HG03060 (cell line): ENCODE results near the gene GALC.

Experiments
- ATAC-seq: cut with Tn5 transposase; IDR thresholded peaks from one replicate; pipeline ENCODE4 v1.9.1; 2021; ENCODE audit warnings: low read depth, moderate number of reproducible peaks; ENCODE audit not compliant: unreplicated experiment

Gene GALC

DNA sequence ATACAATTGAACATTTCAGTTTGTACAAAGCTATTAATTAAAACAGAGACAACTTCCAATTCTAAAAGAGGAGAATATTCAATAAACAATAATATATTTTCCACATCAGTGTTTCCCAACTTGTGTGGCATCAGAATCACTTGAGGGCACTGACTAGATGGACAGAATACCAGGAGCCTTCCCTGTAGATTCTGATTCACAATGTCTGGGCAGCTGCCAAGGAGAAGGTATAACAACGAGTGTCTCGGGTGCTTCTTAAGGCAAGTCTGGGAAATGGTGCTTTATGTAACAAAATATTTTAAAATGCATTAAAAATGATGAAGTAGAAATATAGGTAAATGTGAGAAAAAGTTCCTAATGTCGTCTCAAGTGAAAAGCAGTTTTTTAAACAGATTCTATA, 26.2 kb downstream of the GALC start:
- no peak for ATAC-seq

DNA sequence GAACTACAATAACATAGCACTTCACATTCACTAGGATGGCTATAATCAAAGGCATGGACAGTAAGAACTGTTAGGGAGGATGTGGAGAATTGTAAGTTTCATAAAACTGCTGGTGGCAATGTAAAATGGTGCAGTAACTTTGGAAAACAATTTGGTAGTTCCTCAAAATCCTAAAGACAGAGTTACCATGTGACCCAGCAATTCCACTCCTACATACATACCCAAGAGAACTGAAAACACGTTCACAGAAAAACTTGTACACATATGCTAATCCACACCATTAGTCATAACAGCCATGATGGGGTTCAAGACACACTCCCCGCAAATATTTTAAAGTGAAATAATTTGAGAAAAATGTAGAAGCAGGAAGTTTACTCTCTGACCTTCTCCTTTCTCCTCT, 31.7 kb downstream of the GALC start:
- no peak for ATAC-seq

DNA sequence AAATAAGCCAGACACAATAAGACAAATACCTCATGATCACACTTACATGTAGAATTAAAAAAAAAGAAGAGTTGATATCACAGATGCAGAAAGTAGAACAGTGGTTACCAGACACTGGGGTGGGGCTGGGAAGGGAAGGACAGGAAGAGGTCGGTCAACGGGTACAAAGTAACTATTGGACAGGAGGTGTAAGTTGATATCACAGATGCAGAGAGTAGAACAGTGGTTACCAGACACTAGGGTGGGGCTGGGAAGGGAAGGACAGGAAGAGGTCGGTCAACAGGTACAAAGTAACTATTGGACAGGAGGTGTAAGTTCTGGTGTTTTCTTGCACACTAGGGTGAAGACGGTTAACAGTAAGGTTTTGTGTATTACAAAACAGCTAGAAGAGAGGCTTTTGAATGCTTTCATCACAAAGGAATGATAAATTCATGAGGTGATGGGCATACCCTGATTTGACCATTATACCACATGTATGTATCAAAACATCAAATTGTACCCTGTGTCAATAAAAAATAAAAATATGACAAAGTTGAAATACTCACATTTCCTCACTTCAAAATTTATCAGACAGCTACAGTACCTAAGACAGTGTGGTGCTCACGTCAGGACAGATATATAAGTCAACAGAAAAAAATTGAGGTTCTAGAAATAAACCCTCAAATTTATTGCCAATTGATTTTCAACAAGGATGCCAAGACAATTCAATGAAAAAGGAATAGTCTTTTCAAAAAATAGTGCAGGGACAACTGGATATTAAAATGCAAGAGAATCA, 32.8 kb downstream of the GALC start:
- ATAC-seq = no peak

DNA sequence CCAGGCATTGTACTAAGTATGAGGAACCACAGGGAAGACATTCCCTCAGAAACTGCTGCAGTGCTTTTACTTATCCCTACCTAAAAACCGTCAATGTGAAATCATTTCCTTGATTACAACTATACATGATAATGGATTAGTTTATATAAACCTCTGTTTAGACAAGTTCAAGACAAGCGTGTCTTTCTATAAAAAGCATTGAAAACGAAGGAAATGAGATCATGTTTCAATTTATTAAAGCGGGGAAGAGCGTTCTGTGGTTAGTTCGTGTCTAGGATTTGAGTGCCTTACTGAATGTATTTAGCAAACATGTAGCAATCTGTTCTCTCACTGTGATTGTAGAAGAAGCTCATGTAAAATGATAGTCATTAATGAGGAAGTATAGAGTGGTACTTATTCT, 37.5 kb downstream of the GALC start:
- no peak for ATAC-seq

DNA sequence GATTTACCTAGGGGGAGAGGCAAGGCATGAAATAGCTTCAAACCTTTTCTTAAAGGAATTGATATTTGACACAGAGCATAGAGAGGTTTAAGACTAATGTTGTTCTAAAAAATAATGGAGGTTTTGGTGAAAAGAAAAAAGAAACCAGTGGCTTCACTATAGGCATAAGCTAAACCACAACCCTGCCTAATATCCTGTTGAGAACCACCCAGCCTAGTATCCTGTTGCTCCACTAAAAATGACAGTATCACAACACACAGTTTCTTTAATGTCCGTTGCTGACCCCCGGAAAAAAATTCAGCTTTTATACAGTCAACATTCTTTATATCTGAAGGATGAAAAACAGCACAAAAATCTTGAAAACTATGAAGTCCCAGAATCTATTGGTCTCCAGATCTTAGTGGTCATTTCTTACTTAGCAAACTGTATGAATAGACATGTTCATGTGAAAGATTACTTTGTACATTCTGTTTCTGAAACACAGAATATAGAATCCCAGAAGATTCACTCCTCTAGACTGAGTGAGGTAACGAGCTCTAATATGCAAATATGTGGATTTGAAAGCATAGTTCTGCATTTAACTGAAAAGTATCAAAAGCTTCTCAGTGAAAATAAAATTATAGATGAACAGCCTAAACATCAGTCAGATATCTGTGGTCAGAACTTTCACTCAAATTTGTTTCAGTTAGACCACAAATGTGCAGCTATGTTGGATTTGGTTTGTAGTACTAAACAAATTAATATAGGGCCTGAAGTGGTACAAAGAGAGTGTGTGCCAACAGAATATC, 40.5 kb downstream of the GALC start:
- peak; percentile 69 for ATAC-seq

DNA sequence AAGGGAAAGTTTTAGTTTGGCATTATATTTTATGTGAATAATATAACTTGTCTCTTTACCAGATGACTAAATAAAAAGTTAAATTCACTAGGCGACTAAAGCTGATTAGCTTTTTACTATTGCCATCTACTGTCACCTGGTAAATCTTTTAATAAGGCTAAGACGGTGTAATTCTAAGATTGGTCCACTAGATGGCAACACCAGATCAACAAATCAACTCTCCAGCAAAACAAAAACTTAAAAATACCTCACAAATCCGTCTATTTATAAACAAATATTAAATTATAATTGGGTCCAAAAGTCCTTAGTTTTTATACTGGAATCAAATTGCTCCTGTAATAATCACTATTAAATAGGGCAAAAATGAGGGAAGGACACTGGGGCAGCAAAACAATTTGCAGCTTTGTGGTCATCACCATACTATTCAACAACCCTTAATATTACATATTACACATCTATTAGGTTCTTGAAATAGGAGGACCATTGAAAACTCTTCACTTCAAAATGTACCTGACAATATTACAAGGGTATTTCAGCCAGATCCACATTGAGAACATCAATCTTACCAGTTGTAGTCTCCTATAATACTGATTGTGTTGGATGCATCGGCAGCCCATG, 47.9 kb downstream of the GALC start:
- no peak for ATAC-seq

DNA sequence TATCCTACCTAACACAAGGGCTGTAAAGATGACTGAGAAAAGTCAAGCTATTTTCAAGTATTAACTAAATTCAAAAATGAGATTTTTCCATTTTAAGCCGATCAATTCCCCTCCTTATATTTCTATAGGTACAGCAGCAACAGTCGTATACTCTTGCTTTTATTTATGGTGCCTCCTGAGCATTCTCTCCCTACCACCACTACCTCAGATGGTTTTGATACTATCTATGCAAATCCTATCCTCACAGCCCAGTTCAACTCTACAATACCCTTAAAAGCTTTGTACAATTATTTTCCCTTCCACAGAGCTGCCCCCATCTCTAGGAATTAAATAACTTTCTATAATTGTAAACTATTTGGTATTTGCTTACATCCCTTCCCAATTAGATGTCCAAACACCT, 52.1 kb downstream of the GALC start:
- ATAC-seq = no peak

DNA sequence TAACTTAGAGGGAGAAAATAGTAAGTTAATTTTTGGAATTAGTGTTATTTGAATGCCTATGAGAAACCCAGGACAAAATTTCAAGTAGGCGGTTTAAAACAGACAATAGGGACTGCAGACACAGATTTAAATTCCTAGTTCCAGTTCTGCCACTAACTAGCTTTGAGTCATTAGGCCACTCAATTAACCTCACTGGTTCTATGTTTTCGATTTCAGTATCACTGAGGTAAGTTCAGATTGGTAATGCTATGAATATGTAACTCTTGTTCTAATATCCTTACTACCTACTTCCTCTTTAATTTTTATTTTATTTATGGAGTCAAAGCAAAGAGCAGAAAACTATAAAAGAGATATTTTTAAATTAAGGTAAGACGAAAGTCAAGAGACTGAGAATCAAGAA, 52.6 kb downstream of the GALC start:
- ATAC-seq = peak; percentile 97

DNA sequence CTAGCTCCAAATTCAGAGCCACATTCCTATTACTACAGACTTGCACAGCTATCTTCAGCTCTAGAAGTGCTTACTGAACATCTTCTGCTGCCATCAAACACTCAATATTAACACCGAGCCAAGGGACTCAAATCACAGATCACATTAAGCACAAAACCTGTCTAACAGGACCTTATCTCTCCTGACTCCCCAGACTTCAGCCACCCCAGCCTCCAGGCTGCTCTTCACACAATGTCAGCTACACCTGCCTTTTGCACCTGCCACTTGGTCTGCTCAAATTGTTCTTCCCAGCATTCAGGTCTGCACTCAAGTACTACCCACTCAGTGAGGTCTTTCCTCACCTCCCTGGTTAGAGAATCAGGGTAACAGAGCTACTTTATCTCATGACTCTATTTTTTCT, 57.1 kb downstream of the GALC start:
- no peak for ATAC-seq

DNA sequence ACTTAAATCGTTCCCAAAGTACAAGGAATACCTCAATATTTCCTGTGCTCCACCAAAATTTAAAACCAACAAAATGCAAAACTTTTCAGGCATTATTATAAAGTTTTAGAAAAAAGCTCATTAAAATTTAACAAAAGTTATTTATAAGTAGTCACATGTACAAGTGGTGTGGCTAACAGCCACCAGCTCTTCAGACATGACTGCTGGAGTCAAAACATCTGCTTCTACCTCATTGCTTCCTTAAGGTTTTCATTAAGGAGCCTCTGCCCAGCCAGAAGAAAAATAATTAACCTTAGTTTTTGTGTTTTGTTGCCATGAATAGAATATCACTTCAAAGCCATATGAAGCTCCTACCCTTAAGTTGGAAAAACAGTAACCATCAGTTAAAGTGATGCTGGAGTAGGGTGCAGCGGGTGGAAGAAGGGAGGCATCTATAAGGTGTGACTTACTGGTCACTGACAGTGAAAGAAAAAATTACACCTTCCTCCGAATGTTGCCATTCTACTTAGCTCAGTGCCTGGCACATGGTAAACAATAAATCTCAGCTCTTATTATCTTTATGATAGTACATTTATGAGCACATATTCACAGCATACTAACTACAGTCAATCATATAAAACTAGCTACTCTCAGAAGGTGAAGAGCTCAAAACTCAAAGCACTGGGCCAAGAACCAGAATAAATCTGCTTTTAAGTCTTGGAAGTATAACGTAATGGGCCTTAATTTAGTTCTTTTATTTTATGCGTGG, 57.7 kb downstream of the GALC start:
- no peak for ATAC-seq

DNA sequence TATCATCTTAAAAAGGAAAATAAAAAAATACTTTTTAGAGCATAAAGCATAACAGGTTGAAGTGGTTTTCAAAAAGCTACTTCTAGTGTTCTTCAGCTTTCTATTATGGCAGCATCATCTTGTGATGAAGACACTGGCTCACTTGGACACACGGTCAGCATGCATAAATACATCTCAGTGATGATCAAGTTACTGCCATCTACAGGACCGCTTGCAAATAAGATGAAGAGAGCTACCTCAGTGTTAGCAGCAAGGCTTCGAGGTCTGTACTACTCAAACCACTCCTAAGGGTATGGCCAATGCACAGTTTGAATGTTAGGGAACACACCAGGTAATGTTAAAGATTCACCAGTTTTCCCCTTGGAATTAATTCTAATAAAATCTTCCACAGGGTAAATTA, 58.8 kb downstream of the GALC start:
- ATAC-seq = no peak

DNA sequence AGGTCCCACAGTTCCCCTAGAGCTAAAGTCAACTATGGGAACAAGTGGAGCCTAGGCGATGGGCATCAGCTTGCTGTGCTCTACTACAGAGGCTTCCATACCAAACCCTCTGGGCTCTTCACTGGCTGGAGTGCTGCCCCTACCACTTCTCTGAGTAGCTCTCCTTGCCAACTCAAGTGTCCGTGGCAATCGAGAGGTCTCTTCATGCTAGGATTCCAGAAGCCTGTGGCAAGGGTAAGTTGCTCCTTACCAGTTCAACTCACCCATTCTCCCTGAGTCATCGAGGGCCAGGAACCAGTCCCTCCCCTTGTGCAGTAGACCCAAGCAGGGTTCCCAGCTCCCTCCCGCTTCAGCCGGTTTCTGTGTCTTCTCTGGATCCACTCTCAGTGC, 76.1 kb downstream of the GALC start:
- ATAC-seq = no peak

DNA sequence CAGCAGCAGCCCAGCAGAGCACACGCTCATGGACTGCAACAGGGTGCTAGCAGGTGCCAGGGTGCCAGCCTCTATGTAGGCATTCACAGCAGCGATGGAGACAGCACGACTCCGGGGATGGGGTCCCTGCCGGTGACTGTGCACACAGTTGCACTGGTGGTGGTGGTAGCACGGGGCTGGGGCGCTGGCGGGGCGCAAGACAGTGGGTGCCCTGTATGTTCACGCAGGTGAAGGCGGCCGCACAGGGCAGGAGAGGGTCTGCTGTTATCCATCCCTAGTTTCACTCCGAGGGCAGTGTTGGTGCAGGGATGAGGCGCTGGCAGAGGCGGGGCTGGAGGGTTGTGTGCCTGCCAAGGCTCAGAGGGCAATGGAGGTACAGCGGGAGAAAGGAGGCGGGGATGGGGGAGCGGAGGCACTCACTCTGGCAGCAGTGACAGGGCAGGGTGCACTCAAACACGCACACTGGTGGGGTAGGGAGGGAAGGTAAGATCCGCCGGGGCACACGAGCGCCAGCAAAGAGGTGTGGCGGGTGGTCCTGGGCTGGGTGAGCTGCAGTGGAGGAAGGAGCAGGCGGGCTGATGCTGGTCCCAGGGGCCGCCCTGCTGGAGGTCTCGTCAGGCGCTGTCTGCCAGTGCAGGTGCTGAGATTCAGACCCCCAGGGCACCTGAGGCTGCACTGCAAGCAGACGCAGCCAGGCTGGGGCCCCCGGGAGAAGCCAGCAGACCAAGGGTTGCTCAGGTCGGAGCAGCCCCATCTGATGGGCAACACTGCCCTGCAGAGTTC, 76.7 kb downstream of the GALC start:
- no peak for ATAC-seq

DNA sequence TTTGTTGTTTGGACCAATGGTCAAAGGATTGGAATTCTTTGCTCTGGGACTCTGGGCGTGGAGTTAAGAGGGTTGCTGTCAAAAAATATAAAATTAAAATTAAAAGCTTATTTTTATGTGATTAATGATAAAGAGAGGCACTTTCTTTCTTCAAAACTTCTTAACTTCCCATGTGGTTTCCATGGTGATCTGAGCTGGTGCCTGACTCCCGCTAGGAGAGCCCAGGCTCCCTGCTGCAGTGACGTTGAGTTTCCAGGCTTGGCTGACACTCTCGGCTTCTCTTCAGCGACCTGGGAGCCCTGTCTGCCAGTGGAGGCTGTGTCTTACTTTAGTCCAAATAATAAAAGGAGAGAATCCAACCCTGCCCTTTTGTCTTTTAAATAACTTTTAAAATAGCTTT, 84.4 kb downstream of the GALC start:
- ATAC-seq = no peak

DNA sequence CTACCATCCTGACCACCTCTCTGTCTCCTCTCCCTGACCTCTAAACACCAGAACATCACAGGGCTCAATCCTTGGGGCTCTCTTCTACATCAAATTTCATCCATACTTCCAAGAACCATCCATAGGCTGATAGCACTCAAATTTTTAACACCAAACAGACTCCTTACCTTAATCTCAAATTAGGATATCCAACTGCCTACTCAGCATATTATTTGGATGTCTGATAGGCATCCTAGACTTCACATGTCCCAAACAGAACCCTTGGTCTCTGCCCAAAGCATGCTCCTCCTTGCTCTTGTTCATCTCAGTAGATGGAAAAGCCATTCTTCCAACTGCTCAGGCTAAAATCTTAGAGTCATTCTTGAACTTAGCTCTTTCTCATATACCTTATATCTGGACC, 91.3 kb downstream of the GALC start:
- no peak for ATAC-seq

DNA sequence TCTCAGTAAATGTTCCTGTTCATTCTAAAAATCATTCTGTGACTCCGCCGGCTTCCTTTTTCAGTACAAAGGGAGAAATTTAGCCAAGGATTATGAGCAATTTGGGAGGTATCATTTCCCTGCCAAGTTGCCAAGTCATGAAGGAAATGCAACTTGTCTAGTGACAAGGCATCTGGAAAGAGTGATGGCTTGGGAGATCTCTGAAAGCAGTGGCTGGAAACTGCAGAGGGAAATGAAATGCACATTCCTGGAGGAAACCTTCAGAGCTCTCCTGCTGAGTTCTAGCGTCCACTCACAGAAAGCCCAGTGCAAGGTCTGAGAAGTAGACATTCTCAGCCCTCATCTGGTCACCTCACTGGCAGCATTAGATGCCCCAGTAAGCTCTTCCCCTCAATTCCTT, 91.7 kb downstream of the GALC start:
- ATAC-seq = no peak

DNA sequence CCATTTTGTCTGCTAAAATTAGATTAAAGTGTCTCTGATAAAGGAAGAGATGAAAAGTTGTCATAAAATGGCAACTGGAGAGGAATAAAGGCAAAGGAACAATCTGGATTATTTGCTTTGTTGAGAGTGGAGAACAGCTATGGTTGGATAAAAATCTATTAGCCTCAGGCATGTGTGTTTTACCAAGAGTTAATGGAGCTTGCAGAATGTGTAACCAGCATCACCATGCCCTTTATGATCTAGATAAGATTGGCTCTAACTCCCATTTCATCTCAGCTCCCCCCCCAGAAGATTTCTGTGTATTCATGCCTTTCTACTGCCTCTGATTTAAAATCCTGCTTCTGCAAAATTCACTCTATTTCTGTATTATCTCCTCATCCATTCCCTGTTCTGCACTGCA, 93.8 kb downstream of the GALC start:
- no peak for ATAC-seq

DNA sequence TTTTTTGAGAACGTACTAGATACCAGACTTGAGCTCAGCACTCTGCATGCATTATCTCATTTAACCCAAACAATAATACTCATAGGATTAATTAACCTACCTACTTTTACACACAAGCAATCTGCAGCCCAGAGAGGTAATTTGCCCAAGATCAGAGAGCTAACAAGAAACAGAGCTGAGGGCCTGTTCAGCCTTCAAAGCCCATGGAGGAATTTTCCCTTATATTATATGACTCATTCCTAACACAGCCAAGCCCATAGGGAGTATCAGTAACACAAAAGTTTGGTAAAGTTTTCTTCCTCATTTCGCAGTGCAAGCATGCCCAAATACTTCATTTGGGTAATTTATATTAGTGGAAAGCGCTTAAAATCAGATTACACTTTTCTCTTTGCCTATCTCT, 94.7 kb downstream of the GALC start:
- no peak for ATAC-seq

DNA sequence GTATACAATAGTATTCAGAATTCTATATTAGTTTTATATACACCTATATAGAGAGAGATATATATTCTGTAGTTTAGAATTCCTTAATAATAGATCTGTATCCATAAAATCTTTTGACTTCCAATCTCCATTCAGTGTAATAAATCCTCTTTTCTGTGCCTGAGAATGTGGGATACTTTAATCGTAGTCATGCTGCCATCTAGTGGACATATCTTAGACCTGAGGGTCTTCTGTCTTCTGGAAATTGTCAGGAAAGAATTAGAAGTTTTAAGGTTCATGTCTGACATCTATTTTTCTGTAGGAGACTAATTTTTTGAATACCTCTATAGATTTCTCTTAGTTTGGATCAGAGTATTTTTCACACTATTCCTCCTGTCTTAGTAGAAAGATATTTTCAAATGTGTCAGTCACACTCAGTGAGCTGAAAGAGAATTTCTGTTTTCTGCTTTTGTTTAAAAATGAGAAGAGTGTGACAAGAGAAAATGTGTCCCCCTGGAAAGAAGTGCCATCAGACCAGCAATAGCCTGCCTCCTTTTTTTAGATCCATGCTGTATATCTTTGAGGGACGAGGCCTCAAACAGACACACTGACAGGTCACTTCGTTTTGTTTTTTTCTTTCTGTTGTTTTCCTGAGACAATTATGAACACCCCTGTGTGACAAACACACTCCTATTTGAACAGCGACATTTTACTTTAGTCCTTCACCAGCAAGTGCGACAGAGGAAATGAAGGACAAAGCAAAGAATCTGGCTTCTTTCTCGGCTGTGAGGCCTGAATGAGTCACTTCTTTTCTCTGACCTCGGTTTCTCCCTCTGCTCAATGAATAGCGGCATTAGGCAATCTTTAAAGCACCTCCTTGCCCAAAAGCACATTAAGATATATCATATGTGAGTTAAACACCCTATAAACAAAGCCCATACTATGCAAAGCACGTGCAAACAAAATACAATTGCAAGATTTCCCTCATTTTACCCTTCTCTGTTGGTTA, 96.3 kb downstream of the GALC start:
- peak; percentile 66 for ATAC-seq
